MG63 (cell line): ENCODE data around the gene C1orf198. TPM values are rescaled to one million over a fixed set of nuclear protein-coding genes. Genes with fewer than 3 reads are reported as not detected.
A peak's percentile ranks its signal among the peaks of the same experiment; 100 is the strongest.

Source experiments
- DNase-seq: peaks from one replicate; pipeline ENCODE4 v3.0.0-alpha.2; 2020
- H3K27me3 ChIP-seq: fragments of 250-450 bp; sonication (Bioruptor Pico); 2 replicates; pipeline ENCODE4 v1.5.1; 2020; ENCODE audit warnings: mild to moderate bottlenecking, moderate library complexity
- H3K36me3 ChIP-seq: fragments of 250-450 bp; sonication (Bioruptor Pico); 2 replicates; pipeline ENCODE4 v1.5.1; 2020; ENCODE audit warnings: mild to moderate bottlenecking, moderate library complexity
- H3K4me3 ChIP-seq: fragments of 250-450 bp; sonication (Bioruptor Pico); 2 replicates; pipeline ENCODE4 v1.5.1; 2020; ENCODE audit warnings: mild to moderate bottlenecking, moderate library complexity
- H3K9me3 ChIP-seq: fragments of 250-450 bp; sonication (Bioruptor Pico); 2 replicates; pipeline ENCODE4 v1.5.1; 2020; ENCODE audit warnings: mild to moderate bottlenecking, moderate library complexity
- total RNA-seq: library from RNA; depleted of rRNA; stranded (reverse); fragments of >200 nt; shearing (Covaris generic); gene quantifications from 2 replicates; pipeline ENCODE4 v1.2.3, GENCODE V29; 2014; ENCODE audit warnings: low replicate concordance

C1orf198 gene
- total RNA-seq, 1 experiment from 2014 or later: 47.1 TPM

GRCh38 chr1:230898144-230898543, 29.8 kb upstream of the C1orf198 start:
- DNase-seq: no peak
- H3K27me3 ChIP-seq: no peaks in the 10 kb centered on the region
- no peak overlapping the region for H3K4me3 ChIP-seq
- no peaks in the 10 kb centered on the region for H3K9me3 ChIP-seq
- no peaks in the 10 kb centered on the region for H3K36me3 ChIP-seq

GRCh38 chr1:230896779-230897178, 28.5 kb upstream of the C1orf198 start:
- H3K4me3 ChIP-seq: no peak overlapping the region
- H3K9me3 ChIP-seq: no peaks in the 10 kb centered on the region
- H3K27me3 ChIP-seq: no peaks in the 10 kb centered on the region
- H3K36me3 ChIP-seq: no peaks in the 10 kb centered on the region
- DNase-seq: no peak

GRCh38 chr1:230895452-230895851, 27.1 kb upstream of the C1orf198 start:
- DNase-seq: no peak
- no peaks in the 10 kb centered on the region for H3K36me3 ChIP-seq
- H3K27me3 ChIP-seq: no peaks in the 10 kb centered on the region
- H3K9me3 ChIP-seq: no peaks in the 10 kb centered on the region
- H3K4me3 ChIP-seq: no peak overlapping the region

- Histone ChIP-seq H3K9me3 (no peaks in the 10 kb centered on the region), H3K27me3 (no peaks in the 10 kb centered on the region), H3K36me3 (no peaks in the 10 kb centered on the region), H3K4me3 (no peak overlapping the region)
- no peak for DNase-seq
Observed at GRCh38 chr1:230894664-230895063, 26.3 kb upstream of the C1orf198 start.

GRCh38 chr1:230894032-230894431, 25.7 kb upstream of the C1orf198 start:
- Histone ChIP-seq H3K27me3 (no peaks in the 10 kb centered on the region), H3K4me3 (no peak overlapping the region), H3K9me3 (no peaks in the 10 kb centered on the region), H3K36me3 (no peaks in the 10 kb centered on the region)
- DNase-seq: no peak

- no peak for DNase-seq
- Histone ChIP-seq H3K36me3 (no peaks in the 10 kb centered on the region), H3K27me3 (no peaks in the 10 kb centered on the region), H3K4me3 (no peak overlapping the region), H3K9me3 (no peaks in the 10 kb centered on the region)
Observed at GRCh38 chr1:230892018-230892491, 23.7 kb upstream of the C1orf198 start.

- Histone ChIP-seq H3K4me3 (no peak overlapping the region), H3K27me3 (no peaks in the 10 kb centered on the region), H3K9me3 (no peaks in the 10 kb centered on the region), H3K36me3 (no peaks in the 10 kb centered on the region)
- peak; percentile 32 for DNase-seq
Observed at GRCh38 chr1:230891413-230891812, 23.1 kb upstream of the C1orf198 start.

GRCh38 chr1:230884646-230885045, 16.3 kb upstream of the C1orf198 start:
- no peak overlapping the region for H3K4me3 ChIP-seq
- no peaks in the 10 kb centered on the region for H3K27me3 ChIP-seq
- no peaks in the 10 kb centered on the region for H3K36me3 ChIP-seq
- peaks cover 13% of the 10 kb centered on the region for H3K9me3 ChIP-seq
- DNase-seq: no peak

GRCh38 chr1:230883967-230884366, 15.6 kb upstream of the C1orf198 start:
- H3K9me3 ChIP-seq: peaks cover 13% of the 10 kb centered on the region
- H3K36me3 ChIP-seq: no peaks in the 10 kb centered on the region
- no peak overlapping the region for H3K4me3 ChIP-seq
- no peaks in the 10 kb centered on the region for H3K27me3 ChIP-seq
- DNase-seq: no peak

- no peak for DNase-seq
- Histone ChIP-seq H3K27me3 (no peaks in the 10 kb centered on the region), H3K9me3 (peaks cover 11% of the 10 kb centered on the region), H3K36me3 (no peaks in the 10 kb centered on the region), H3K4me3 (no peak overlapping the region)
Observed at GRCh38 chr1:230879778-230880177, 11.5 kb upstream of the C1orf198 start.

- peak; percentile 71 for DNase-seq
- no peaks in the 10 kb centered on the region for H3K27me3 ChIP-seq
- no peaks in the 10 kb centered on the region for H3K9me3 ChIP-seq
- H3K36me3 ChIP-seq: no peaks in the 10 kb centered on the region
- no peak overlapping the region for H3K4me3 ChIP-seq
Observed at GRCh38 chr1:230878591-230878990, 10.3 kb upstream of the C1orf198 start.

- Histone ChIP-seq H3K9me3 (no peaks in the 10 kb centered on the region), H3K4me3 (no peak overlapping the region), H3K36me3 (no peaks in the 10 kb centered on the region), H3K27me3 (no peaks in the 10 kb centered on the region)
- no peak for DNase-seq
Observed at GRCh38 chr1:230877924-230878590, 9.7 kb upstream of the C1orf198 start.

- no peaks in the 10 kb centered on the region for H3K36me3 ChIP-seq
- no peak overlapping the region for H3K4me3 ChIP-seq
- H3K9me3 ChIP-seq: no peaks in the 10 kb centered on the region
- DNase-seq: peak; percentile 97
- H3K27me3 ChIP-seq: no peaks in the 10 kb centered on the region
Observed at GRCh38 chr1:230877146-230877923, 9.0 kb upstream of the C1orf198 start.

GRCh38 chr1:230876660-230877059, 8.3 kb upstream of the C1orf198 start:
- no peak for DNase-seq
- no peak overlapping the region for H3K4me3 ChIP-seq
- no peaks in the 10 kb centered on the region for H3K36me3 ChIP-seq
- no peaks in the 10 kb centered on the region for H3K27me3 ChIP-seq
- H3K9me3 ChIP-seq: no peaks in the 10 kb centered on the region

GRCh38 chr1:230875370-230875769, 7.0 kb upstream of the C1orf198 start:
- DNase-seq: no peak
- no peaks in the 10 kb centered on the region for H3K36me3 ChIP-seq
- H3K27me3 ChIP-seq: no peaks in the 10 kb centered on the region
- no peaks in the 10 kb centered on the region for H3K9me3 ChIP-seq
- no peak overlapping the region for H3K4me3 ChIP-seq

- Histone ChIP-seq H3K4me3 (no peak overlapping the region), H3K36me3 (no peaks in the 10 kb centered on the region), H3K9me3 (no peaks in the 10 kb centered on the region), H3K27me3 (no peaks in the 10 kb centered on the region)
- DNase-seq: no peak
Observed at GRCh38 chr1:230870916-230871315, 2.6 kb upstream of the C1orf198 start.

GRCh38 chr1:230869500-230869899, 1.2 kb upstream of the C1orf198 start:
- no peak for DNase-seq
- H3K36me3 ChIP-seq: 0 out of 2 replicates have a peak, but pooled peaks cover 5% of the 10 kb centered on the region
- no peak overlapping the region for H3K4me3 ChIP-seq
- no peaks in the 10 kb centered on the region for H3K9me3 ChIP-seq
- H3K27me3 ChIP-seq: no peaks in the 10 kb centered on the region
